HG03460 (cell line): ENCODE data around the gene DDX42.

ENCODE experiments used
- ATAC-seq: cut with Tn5 transposase; IDR thresholded peaks from one replicate; pipeline ENCODE4 v1.9.1; 2021; ENCODE audit not compliant: unreplicated experiment

Gene DDX42

GRCh38 chr17:63821804-63822203, 47.8 kb downstream of the DDX42 start:
- ATAC-seq, result no peak

DNA sequence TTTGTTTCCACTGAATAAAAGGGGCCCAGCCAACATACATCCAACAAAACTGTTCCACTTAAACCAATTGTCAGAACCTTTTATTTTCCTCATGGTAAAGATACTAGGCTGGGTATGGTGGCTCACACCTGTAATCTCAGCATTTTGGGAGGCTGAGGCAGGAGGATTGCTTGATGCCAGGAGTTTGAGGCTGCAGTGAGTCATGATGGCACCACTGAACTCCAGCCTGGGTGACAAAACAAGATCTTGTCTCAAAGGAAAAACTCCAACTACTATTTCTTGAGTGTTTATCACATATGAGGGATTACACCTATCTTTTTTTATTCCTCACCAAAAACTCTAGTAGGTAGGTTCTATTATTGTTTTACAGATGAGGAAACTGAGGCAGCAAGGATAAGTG, 48.6 kb downstream of the DDX42 start:
- no peak for ATAC-seq

GRCh38 chr17:63823659-63824331, 49.8 kb downstream of the DDX42 start:
- ATAC-seq, result no peak

DNA sequence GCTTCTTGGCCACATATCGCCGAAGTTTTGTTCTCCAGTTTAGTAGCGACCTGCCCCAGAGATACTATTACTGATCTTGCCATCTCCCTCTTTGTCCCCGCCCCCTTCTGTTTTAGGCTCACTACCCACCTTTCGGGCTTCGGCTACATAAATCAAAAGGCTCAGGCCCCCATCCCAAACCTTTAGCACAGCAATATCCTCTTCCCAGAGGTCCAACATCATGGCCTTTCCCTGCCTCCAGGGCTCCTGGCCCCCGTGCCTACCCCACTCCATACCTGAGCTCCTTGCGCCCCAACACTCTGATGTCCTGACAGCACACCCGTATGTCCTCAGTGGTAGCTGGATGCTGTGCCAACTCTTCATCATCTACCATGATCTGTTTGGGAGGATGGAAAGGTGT, 50.4 kb downstream of the DDX42 start:
- ATAC-seq, result no peak

DNA sequence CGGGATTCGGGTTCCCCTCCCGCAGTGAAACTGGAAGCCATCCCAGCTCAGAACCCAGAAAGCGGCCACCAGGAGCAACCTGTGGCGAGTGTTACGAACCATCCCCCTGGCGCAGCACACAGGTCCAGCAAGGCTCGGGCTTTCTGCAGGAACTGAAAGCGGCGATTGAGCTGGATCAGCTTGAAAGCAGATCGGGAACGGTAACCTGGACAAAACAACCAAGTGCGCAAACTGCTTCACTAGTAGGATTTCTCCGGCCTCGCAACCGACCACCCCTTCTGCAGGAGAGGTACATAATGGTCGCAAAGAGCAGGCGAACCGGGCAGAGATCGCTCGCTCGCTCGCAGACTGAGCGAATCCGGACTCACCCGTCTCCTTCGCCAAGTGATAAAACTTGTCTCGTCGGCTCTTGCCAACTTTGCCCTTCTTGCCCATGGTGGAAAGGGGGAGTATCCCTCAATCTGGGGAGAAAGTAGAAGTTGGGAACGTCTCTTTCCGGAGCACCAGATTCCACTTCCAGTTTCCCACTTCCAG, 52.6 kb downstream of the DDX42 start:
- no peak for ATAC-seq

- ATAC-seq, result peak; percentile 90
Measured at GRCh38 chr17:63827002-63827800, 53.2 kb downstream of the DDX42 start, which contains the start of the genes FTSJ3 and PSMC5. FTSJ3 (minus strand) TSS chr17:63827663; CDS start chr17:63826902, 761 bp downstream. PSMC5 (plus strand) TSS chr17:63827431; CDS start chr17:63827491, 60 bp downstream.

DNA sequence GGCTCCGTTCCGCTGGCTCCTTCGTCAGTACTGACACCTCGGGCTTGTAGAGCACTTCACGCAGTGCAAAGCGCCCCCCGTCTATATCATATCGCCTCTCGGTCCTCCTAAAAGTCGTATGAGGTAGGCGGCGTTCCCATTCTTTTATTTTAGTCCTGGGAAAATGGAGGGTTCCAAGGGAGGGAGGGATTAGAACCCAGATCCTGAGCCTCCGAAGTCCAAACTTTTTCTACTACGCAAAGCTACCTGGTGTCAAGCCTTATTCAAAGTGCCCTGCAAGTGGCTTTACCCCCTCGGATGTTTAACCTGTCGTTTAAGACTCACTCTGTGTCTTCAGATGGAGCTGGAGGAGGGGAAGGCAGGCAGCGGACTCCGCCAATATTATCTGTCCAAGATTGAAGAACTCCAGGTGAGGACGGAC, 53.8 kb downstream of the DDX42 start:
- ATAC-seq, result no peak

- no peak for ATAC-seq
Measured at GRCh38 chr17:63828936-63829335, 55.0 kb downstream of the DDX42 start.

DNA sequence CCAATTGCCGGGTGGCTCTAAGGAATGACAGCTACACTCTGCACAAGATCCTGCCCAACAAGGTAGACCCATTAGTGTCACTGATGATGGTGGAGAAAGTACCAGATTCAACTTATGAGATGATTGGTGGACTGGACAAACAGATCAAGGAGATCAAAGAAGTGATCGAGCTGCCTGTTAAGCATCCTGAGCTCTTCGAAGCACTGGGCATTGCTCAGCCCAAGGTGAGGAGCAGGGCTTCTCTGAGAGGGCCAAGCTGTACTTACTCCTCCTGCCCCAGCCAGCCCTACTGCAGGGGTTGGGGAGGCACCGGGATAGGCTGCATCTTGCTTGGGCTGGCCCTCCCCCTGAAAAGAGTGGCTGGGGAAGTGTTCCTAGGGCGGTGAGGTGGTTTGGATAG, 56.3 kb downstream of the DDX42 start:
- no peak for ATAC-seq

DNA sequence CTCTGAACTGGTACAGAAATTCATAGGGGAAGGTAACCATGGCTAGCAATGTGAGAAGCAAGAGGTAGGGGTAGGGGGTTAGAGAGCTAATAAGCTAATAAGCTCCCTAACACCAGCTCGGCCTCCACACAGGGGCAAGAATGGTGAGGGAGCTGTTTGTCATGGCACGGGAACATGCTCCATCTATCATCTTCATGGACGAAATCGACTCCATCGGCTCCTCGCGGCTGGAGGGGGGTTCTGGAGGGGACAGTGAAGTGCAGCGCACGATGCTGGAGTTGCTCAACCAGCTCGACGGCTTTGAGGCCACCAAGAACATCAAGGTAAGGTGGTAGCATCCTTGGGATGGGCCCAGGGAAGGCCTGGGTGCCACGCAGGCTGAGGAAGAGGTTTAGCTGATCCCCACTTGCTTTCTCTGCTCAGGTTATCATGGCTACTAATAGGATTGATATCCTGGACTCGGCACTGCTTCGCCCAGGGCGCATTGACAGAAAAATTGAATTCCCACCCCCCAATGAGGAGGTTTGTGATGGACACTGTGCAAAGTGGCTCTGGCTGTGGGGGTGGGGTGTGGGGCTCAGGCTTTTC, 57.0 kb downstream of the DDX42 start:
- no peak for ATAC-seq

DNA sequence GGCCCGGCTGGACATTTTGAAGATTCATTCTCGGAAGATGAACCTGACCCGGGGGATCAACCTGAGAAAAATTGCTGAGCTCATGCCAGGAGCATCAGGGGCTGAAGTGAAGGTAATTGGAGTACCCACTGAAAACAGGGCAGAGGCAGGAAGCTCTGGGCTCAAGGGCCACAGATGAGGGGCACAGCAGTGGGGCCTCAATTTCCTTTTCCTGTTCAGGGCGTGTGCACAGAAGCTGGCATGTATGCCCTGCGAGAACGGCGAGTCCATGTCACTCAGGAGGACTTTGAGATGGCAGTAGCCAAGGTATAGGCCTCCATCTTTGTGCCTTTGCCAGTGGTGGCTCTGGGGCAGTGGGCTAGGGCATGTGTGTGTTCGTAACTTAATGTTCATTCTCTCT, 57.5 kb downstream of the DDX42 start:
- ATAC-seq, result no peak

GRCh38 chr17:63832014-63832413, 58.0 kb downstream of the DDX42 start:
- no peak for ATAC-seq

- no peak for ATAC-seq
Measured at GRCh38 chr17:63832455-63832854, 58.5 kb downstream of the DDX42 start.

- ATAC-seq, result no peak
Measured at GRCh38 chr17:63833026-63833740, 59.2 kb downstream of the DDX42 start.

- ATAC-seq, result no peak
Measured at GRCh38 chr17:63833741-63834373, 59.9 kb downstream of the DDX42 start.

DNA sequence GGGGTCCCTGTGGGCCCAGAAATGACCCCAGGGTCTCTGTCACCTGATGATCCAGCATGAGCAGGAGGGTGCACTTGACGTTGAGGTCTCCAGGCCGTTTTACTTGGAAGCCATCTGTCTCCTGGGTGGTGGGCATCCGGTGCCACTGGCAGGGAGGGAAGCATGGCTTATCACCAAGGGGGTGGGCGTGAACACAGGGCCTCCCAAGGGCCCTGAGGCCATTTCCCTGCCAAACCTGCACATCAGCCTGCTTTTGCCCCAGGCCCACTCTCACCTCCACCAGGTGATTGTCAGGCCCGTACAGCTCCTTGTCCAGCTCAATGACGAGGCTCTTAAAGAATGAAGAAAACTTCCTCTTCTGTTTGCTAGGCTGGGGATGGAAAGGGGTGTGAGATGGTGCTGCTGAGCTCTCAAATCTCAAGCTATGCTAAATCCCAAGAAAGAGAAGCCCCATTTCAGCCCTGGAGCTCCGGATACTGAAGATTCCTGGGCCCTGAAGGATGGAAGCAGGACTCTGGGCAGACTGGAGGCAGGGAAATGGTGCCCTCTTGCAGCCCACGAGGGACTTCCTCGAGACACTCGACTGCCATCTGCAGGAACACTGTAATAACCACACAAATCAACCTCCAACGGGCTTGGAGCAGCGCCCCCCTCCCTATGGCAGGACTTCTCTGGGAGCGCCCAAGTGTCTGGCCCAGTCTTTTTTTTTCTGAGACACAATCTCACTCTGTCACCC, 60.6 kb downstream of the DDX42 start:
- peak; percentile 58 for ATAC-seq

- no peak for ATAC-seq
Measured at GRCh38 chr17:63835167-63835720, 61.3 kb downstream of the DDX42 start.

DNA sequence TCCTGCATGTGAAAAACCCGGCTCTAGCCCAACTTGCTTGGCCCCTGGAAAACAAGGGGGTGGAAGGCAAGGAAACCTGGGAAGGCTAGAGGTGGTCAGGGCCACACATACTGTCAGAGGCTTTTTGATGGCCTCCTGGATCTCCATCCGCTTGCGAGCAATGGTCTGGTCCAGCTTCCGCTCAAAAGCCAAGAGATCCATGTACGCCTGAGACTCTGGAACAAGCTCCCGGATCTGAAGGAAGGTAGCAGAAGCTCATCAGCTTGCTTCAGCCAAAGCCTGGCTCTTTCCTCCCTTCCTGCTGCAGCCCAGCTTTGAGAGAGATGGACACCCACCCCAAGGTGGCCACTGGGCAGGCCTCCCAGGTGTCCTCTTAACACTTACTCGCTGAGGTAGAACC, 62.8 kb downstream of the DDX42 start:
- ATAC-seq, result no peak

DNA sequence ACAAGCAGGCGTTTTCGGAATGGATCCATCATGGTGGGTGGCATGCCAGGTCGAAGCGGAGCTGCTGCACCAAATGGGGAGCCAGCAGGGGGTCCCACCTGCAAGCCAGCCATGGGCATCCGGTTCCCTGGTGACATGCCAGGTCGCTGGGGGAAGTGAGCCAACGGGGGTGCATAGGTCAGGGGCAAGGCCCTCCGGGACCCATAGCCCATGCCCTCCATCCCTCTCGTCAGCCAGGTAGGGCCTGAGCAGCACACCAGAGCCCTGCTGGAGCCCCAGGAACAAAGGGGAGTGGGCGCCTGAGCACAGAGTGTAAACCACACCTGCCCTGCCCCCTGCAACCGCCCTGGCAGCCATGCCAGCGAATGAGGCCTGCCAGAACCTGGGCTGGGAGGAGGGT, 63.5 kb downstream of the DDX42 start:
- no peak for ATAC-seq
